ENCODE data around the gene OR6X1. TPM values are rescaled to one million over a fixed set of nuclear protein-coding genes. Genes with fewer than 3 reads are reported as not detected.
A peak's percentile ranks its signal among the peaks of the same experiment; 100 is the strongest.

OR6X1 gene
- total and polyA plus RNA-seq, 2 of the 8 experiments (the other 6 are each of a cell fraction or from before 2014, with no cell fraction given) = not detected

DNA sequence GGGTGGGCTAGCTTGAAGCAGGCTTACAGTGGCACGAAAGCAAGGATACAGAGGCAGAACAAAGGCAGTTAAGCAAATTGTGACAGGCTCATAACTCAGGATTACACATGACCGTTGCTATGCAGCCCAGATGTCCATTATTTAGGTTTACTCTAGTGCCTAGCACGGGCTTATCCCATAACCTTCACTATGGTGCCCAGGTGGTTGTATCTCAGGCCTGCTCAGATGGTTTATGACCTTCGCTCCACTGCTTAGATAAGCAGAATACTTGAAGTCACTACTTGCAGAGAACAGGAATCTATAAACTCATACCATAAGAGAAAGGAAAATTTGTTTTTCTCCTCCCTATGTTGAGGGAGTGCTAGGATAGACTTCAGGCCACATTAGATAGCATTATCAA is 42.8 kb upstream of the OR6X1 start:
- Histone ChIP-seq H3K27ac (ENCODE audit: low read depth, low read length) (no peak overlapping the region), H3K4me1 (replicated peaks in 1 of 4; ENCODE audit: control insufficient read depth in 3 of 4, insufficient read depth in 4 of 4, low read length in 3 of 4) (no peaks in the 10 kb centered on the region), H3K23ac (ENCODE audit: insufficient read length) (no peak overlapping the region), H3K4ac (replicated peaks; ENCODE audit: insufficient read length, low read depth, low read length) (no peak overlapping the region), H4K5ac (ENCODE audit: insufficient read length, low read depth, low read length) (no peak overlapping the region), H3K79me2 (ENCODE audit: control insufficient read depth in 1 of 2, insufficient read depth in 2 of 2, low read length in 2 of 2) (no peaks in the 10 kb centered on the region), H3K4me3 (ENCODE audit: extremely low read depth in 1 of 4, insufficient read depth in 2 of 4, low read depth in 3 of 4, low read length in 4 of 4) (no peak overlapping the region), H3K9me3 (ENCODE audit: insufficient read depth in 2 of 2, low read depth in 1 of 2, low read length in 1 of 2) (0 out of 4 replicates have a peak, but pooled peaks cover 0 to 5% of the 10 kb centered on the region in 2 experiments), H3K14ac (ENCODE audit: insufficient read length) (no peak overlapping the region), H3K56ac (replicated peaks; ENCODE audit: insufficient read length, low read depth, low read length) (no peak overlapping the region), H2BK20ac (ENCODE audit: low read length) (no peak overlapping the region), H3K27me3 (replicated peaks in 1 of 4; ENCODE audit: control insufficient read depth in 3 of 4, extremely low read depth in 1 of 4, insufficient read depth in 3 of 4, low read length in 3 of 4) (no peaks in the 10 kb centered on the region), H2BK15ac (ENCODE audit: low read length) (no peak overlapping the region), H4K20me1 (replicated peaks in 1 of 2; ENCODE audit: control insufficient read depth in 1 of 2, insufficient read depth in 2 of 2, low read length in 2 of 2) (no peaks in the 10 kb centered on the region), H2BK5ac (ENCODE audit: low read depth, low read length) (no peak overlapping the region), H3K36me3 (ENCODE audit: control insufficient read depth in 2 of 4, insufficient read depth in 4 of 4, low read length in 3 of 4) (peaks cover 0 to 2% (median 0%) of the 10 kb centered on the region in 4 experiments; a peak in 1 of 8 replicates), H3K4me2 (ENCODE audit: insufficient read depth in 1 of 2, low read depth in 2 of 2, low read length in 2 of 2) (no peak overlapping the region), H3K9ac (replicated peaks in 1 of 4; ENCODE audit: extremely low read depth in 1 of 4, low read depth in 3 of 4, low read length in 3 of 4) (no peak overlapping the region), H2BK12ac (ENCODE audit: low read depth, low read length) (0 out of 2 replicates have a peak overlapping the region, but pooled peaks have one; percentile 77), H3K79me1 (ENCODE audit: low read depth, low read length) (no peaks in the 10 kb centered on the region), H4K91ac (replicated peaks; ENCODE audit: insufficient read length, low read length) (no peak overlapping the region), H3K18ac (ENCODE audit: extremely low read depth, low read length) (no peak overlapping the region), H2AK5ac (ENCODE audit: low read depth, low read length) (no peak overlapping the region), H3K23me2 (ENCODE audit: low read depth, low read length) (no peaks in the 10 kb centered on the region), H2BK120ac (replicated peaks; ENCODE audit: low read depth, low read length) (no peak overlapping the region), H2AFZ (ENCODE audit: low read length) (no peak overlapping the region), H4K8ac (ENCODE audit: extremely low read depth, insufficient read depth, low read length) (no peak overlapping the region)
- ChIA-PET CTCF (ENCODE audit: partially characterized antibody) (no interaction called here), POLR2A (ENCODE audit: partially characterized antibody) (interaction anchor here (1.2 kb wide), 1 partner anchor 16 kb away, joined by 3 read pairs; no protein-coding TSS in a partner anchor)
- WGBS, 2 experiments (ENCODE audit: extremely low coverage in 1 of 2, insufficient coverage in 1 of 2, insufficient read length in 1 of 2, insufficient replicate concordance in 2 of 2, low coverage in 1 of 2, low lambda C conversion rate in 2 of 2, missing lambda C conversion rate in 1 of 2) = 87% methylated on average over 4 of the region's 4 CpGs; no CpG with 5 or more reads in 1 of the 2 experiments
- FAIRE-seq = no peak
- TF ChIP-seq RFX5 (IDR thresholded peaks at IDR 0.05; ENCODE audit: borderline replicate concordance, low read depth, low read length) (no peak), NRF1 (IDR thresholded peaks at IDR 0.05; ENCODE audit: low read depth, low read length) (no peak), TBP (IDR thresholded peaks at IDR 0.05; ENCODE audit: low read depth, low read length) (no peak), NANOG (IDR thresholded peaks at IDR 0.05; ENCODE audit: insufficient read depth, low read depth, low read length, poor library complexity, severe bottlenecking) (no peak), SP2 (IDR thresholded peaks at IDR 0.05; ENCODE audit: low read length) (no peak), HDAC2 (IDR thresholded peaks at IDR 0.05; ENCODE audit: borderline replicate concordance in 1 of 2, low read depth in 2 of 2, low read length in 2 of 2) (no peak), POU5F1 (IDR thresholded peaks at IDR 0.05; ENCODE audit: low read depth, low read length) (no peak), SP4 (IDR thresholded peaks at IDR 0.05; ENCODE audit: low read length) (no peak), POLR2AphosphoS5 (IDR thresholded peaks at IDR 0.05; ENCODE audit: low read depth, low read length) (no peak), SP1 (IDR thresholded peaks at IDR 0.05; ENCODE audit: low read depth, low read length) (no peak), CREB1 (IDR thresholded peaks at IDR 0.05) (no peak)
- no peak for DNase-seq (ENCODE audit: low read depth in 1 of 2, low spot score in 2 of 2)
